ENCODE results near the gene DOCK3.
"Not testable (repeated sequence)": the region's sequence is repeated elsewhere in the genome, so short reads cannot be mapped to it uniquely, and the experiment has no call there.

Gene DOCK3

DNA sequence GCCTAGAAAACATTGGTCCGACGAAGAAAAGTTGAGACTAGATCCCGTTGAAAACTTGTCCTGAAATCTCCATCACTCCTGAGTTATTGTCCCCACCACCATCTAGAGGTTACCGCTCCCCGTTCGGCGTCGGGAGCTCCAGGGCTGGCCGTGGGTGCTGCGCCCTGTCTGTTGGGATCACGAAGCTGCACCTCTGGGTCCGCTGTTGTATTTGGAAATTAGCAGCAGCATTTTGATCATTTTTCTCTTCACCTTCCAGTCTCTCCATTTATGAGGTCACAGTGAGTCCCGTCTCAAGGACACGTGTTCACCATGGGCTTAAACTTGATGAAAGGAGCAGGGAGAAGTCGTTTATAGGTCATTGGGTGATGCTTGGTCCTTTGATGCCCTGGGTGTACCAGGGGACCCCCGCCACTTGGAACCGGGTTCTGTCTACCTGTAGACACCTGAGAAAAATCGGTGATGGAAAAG is 710.9 kb downstream of the DOCK3 start:
- H3K9ac ChIP-seq (ENCODE audit: insufficient read length): peak overlapping the region; percentile 72
- no peak for DNase-seq (ENCODE audit: low read depth, low spot score)
- H3K27ac ChIP-seq: no peak overlapping the region
- peak overlapping the region; percentile 80 for H3K4me3 ChIP-seq
- TF ChIP-seq FOXP2 (optimal IDR thresholded peaks at IDR 0.05; ENCODE audit: control extremely low read depth, extremely low read length, insufficient read depth): no peak
- TF ChIP-seq EZH2 (IDR thresholded peaks at IDR 0.05): no peak
- no peak for TF ChIP-seq POLR2AphosphoS5 (IDR thresholded peaks at IDR 0.05; ENCODE audit: borderline replicate concordance, low read depth, low read length)
- H3K36me3 ChIP-seq (ENCODE audit: insufficient read depth, low read length): no peaks in the 10 kb centered on the region
- no peaks in the 10 kb centered on the region for H3K9me3 ChIP-seq (ENCODE audit: low read depth, low read length)

DNA sequence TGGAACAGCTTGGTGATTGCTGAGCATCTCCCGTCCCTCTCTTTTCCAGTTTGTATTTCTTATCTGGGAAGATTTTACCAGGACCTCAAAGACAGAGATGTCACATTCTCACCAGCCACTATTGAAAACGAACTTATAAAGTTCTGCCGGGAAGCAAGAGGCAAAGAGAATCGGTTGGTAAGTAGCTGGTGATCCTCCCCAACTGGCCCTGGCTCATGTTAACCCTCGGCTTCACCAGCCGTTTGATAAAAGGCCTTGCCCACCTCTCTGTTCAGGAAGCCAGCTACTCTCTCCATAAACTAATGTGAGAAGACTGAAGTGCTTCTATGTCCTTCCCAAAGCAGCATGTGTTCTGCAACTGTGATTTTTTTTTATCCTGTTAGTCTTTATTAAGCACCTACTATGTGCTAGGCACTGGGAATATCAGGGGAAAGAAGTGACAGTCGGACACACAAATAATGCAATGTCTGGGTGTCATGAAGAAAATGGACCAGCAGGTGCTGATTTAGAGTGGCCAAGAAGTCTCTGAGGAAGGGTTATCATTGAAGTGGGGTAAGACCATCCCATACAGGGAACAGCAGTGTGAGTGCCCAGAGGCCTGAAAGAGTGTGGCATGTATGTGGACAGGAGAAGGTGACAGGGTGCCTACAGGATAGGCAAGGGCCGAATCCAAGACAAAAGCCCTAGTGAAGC is 711.6 kb downstream of the DOCK3 start:
- H3K9ac ChIP-seq (ENCODE audit: insufficient read length): peak overlapping the region; percentile 72
- no peak overlapping the region for H3K27ac ChIP-seq
- no peaks in the 10 kb centered on the region for H3K36me3 ChIP-seq (ENCODE audit: insufficient read depth, low read length)
- H3K9me3 ChIP-seq (ENCODE audit: low read depth, low read length): no peaks in the 10 kb centered on the region
- DNase-seq (ENCODE audit: low read depth, low spot score): no peak
- TF ChIP-seq EZH2 (IDR thresholded peaks at IDR 0.05) (no peak), FOXP2 (optimal IDR thresholded peaks at IDR 0.05; ENCODE audit: control extremely low read depth, extremely low read length, insufficient read depth) (no peak), POLR2AphosphoS5 (IDR thresholded peaks at IDR 0.05; ENCODE audit: borderline replicate concordance, low read depth, low read length) (no peak)
- peak overlapping the region; percentile 80 for H3K4me3 ChIP-seq

DNA sequence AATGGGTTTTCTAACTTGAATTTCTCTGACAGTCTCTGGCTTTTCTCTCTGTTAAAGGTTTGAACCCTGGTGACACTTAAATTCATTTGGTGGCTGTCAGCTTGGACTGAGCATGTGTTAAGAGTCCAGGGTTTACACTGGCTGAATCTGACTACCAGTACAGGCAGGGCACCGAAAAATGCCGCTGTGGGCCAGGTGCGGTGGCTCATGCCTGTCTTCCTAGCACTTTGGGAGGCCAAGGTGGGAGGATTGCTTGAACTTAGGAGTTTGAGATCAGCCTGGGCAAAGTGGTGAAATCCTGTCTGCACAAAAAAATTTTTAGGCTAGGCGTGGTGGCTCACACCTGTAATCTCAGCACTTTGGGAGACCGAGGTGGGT is 712.1 kb downstream of the DOCK3 start:
- no peak overlapping the region for H3K27ac ChIP-seq
- no peaks in the 10 kb centered on the region for H3K9me3 ChIP-seq (ENCODE audit: low read depth, low read length)
- TF ChIP-seq EZH2 (IDR thresholded peaks at IDR 0.05) (no peak), POLR2AphosphoS5 (IDR thresholded peaks at IDR 0.05; ENCODE audit: borderline replicate concordance, low read depth, low read length) (no peak), FOXP2 (optimal IDR thresholded peaks at IDR 0.05; ENCODE audit: control extremely low read depth, extremely low read length, insufficient read depth) (no peak)
- H3K9ac ChIP-seq (ENCODE audit: insufficient read length): no peak overlapping the region
- H3K4me3 ChIP-seq: peak overlapping the region; percentile 80; the same call in 1 of the 2 replicates
- no peaks in the 10 kb centered on the region for H3K36me3 ChIP-seq (ENCODE audit: insufficient read depth, low read length)
- no peak for DNase-seq (ENCODE audit: low read depth, low spot score)

DNA sequence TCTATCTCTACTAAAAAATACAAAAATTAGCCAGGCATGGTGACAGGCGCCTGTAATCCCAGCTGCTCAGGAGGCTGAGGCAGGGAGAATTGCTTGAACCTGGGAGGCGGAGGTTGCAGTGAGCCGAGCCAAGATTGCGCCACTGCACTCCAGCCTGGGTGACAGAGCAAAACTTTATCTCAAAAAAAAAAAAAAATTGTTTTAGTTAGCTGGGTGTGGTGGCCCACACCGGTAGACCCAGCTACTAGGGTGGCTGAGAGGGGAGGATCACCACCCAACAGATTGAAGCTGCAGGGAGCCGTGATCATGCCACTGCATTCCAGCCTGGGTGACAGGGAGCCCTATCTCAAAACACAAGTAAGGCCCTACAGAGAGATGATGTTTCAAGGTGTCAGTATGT is 712.6 kb downstream of the DOCK3 start:
- not testable (repeated sequence) for H3K36me3 ChIP-seq (ENCODE audit: insufficient read depth, low read length); H3K9ac ChIP-seq (ENCODE audit: insufficient read length); DNase-seq (ENCODE audit: low read depth, low spot score); H3K4me3 ChIP-seq; H3K27ac ChIP-seq; H3K9me3 ChIP-seq (ENCODE audit: low read depth, low read length)

DNA sequence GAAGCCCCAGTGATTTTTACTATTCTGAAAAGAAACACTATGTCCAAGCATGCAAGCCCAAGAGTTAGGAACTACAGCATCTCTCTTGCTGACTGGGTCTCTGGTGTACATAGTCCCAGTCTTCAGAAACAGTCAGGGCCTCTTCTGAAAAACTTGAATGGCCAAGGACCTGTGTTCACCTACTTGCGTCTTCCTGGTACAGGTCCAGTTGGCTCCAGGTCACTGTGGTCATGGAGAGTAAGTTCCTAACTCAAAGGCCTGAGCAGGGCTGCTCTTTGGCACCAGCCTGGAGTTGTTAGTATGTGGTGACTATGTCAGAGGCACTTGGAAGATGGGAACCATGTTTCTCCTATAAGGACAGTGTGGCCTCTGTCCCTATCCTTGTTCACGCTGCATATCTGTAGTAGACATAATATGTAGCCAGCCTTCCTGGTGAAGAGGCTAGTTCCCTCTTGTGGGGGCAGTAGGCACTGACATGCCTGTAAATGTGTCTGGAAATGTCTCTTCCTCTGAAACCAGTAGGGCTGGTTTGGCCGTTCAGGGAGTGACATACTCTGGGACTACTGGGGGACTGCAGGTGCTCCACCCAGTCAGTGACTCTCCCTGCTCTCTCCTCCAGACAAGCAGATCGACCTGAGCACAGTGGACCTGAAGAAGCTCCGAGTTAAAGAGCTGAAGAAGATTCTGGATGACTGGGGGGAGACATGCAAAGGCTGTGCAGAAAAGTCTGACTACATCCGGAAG is 713.7 kb downstream of the DOCK3 start:
- Histone ChIP-seq H3K9ac (ENCODE audit: insufficient read length) (no peak overlapping the region), H3K9me3 (ENCODE audit: low read depth, low read length) (no peaks in the 10 kb centered on the region), H3K27ac (no peak overlapping the region), H3K4me3 (no peak overlapping the region), H3K36me3 (ENCODE audit: insufficient read depth, low read length) (peaks cover 12% of the 10 kb centered on the region; the same call in 1 of the 2 replicates)
- no peak for DNase-seq (ENCODE audit: low read depth, low spot score)
- TF ChIP-seq EZH2 (IDR thresholded peaks at IDR 0.05) (no peak), POLR2AphosphoS5 (IDR thresholded peaks at IDR 0.05; ENCODE audit: borderline replicate concordance, low read depth, low read length) (no peak), FOXP2 (optimal IDR thresholded peaks at IDR 0.05; ENCODE audit: control extremely low read depth, extremely low read length, insufficient read depth) (no peak)

DNA sequence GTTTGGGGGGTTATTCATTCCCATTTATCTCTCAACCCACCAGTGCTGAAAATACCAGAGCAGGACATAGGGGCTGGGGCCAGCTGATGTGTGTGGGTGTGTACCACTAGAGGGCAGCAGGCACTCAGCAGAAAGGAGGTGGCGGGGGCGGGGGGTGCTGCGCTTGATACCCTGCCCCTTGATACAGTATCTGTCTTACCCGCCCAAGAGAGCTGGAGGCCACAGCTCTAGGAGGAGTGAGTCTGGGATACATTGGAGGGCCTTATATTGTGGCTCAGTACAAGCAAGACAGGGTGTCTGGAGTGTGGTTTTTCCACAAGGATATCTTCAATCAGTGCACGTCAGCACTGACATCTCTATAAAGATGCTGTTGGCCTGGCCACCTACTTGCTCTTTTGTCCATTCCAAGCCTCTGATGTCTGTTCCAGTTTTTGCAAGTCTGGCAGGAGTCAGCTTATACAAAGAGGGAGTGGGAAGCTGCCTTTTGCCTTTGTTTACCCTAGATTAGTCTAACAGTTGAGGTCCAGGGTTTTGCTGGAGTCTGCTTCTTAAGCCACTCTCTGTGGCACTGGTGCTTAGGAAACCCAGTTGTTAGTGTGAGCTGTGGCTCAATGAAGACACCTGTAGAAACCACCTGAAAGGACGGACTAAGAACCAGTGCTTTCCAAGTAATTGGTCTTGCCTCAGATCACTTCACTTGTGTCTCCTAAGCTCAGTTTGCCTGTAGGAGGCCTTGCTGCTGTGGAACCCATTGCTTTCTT is 714.9 kb downstream of the DOCK3 start:
- no peak for DNase-seq (ENCODE audit: low read depth, low spot score)
- no peaks in the 10 kb centered on the region for H3K9me3 ChIP-seq (ENCODE audit: low read depth, low read length)
- H3K9ac ChIP-seq (ENCODE audit: insufficient read length): no peak overlapping the region
- no peak overlapping the region for H3K4me3 ChIP-seq
- H3K27ac ChIP-seq: no peak overlapping the region
- H3K36me3 ChIP-seq (ENCODE audit: insufficient read depth, low read length): peaks cover 23% of the 10 kb centered on the region; the same call in 1 of the 2 replicates
- TF ChIP-seq POLR2AphosphoS5 (IDR thresholded peaks at IDR 0.05; ENCODE audit: borderline replicate concordance, low read depth, low read length) (no peak), EZH2 (IDR thresholded peaks at IDR 0.05) (no peak), FOXP2 (optimal IDR thresholded peaks at IDR 0.05; ENCODE audit: control extremely low read depth, extremely low read length, insufficient read depth) (no peak)

DNA sequence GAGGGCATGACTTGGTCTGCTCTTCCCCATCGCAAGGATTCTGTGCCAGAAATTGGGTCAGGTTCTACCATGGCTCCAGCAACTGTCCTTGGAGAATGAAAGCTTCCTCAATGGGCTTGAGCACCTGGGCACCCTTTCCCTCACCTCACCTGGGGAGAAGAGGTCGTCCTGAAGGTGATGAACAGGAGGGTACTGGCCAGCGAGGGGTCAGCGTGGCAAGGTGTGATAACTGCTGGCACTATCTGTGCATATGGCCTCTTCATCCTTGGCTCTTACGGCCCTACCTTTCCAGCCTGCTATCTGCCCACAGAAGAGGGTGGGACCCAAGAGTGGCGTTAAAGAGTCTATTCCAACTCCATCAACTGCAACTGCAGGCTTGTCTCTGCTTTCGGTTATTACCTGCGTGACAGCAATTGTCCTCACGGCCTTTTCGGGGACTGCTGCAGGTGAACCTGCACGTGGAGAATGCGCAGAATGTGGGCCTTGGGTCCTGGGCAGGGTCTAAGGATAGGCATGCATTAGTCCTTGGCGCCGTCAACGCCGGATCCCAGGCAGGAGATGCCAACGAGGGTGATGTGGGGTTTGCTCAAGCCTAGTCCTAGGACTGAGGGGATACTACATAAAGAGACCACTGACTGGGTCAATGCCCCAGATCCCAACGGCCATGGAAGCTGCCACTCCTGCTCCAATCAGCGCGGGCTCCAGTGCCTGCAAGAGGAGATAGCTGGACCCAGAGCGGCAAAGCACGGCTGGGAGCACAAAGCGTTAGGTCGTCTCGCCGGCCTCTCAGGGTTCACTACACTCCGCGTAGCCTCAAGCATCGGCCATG is 715.7 kb downstream of the DOCK3 start:
- peak overlapping the region; percentile 78 for H3K4me3 ChIP-seq
- H3K36me3 ChIP-seq (ENCODE audit: insufficient read depth, low read length): peaks cover 26% of the 10 kb centered on the region; the same call in 1 of the 2 replicates
- TF ChIP-seq FOXP2 (optimal IDR thresholded peaks at IDR 0.05; ENCODE audit: control extremely low read depth, extremely low read length, insufficient read depth) (no peak), POLR2AphosphoS5 (IDR thresholded peaks at IDR 0.05; ENCODE audit: borderline replicate concordance, low read depth, low read length) (no peak; the same call in 1 of the 2 replicates), EZH2 (IDR thresholded peaks at IDR 0.05) (no peak)
- H3K27ac ChIP-seq: peak overlapping the region; percentile 25; the same call in 1 of the 2 replicates
- H3K9ac ChIP-seq (ENCODE audit: insufficient read length): peak overlapping the region; percentile 59
- no peak for DNase-seq (ENCODE audit: low read depth, low spot score)
- H3K9me3 ChIP-seq (ENCODE audit: low read depth, low read length): no peaks in the 10 kb centered on the region
